DMS 273 (cell line): ENCODE results near the gene MAB21L1.
A peak's percentile ranks its signal among the peaks of the same experiment; 100 is the strongest.

Source experiments
- DNase-seq: peaks from one replicate; lab custom pipeline; 2025; ENCODE audit not compliant: unreplicated experiment; lab: John Stamatoyannopoulos, UW

MAB21L1 gene

GRCh38 chr13:35475960-35476943 is at the start of gene MAB21L1:
TSS of gene MAB21L1 (minus strand) at chr13:35476689. CDS start at chr13:35476138, 551 bp downstream.
- peak; percentile 73 for DNase-seq

- no peak for DNase-seq
Measured at GRCh38 chr13:35524171-35524570, 47.7 kb upstream of the MAB21L1 start.

GRCh38 chr13:35518337-35518946 is 42.0 kb upstream of the MAB21L1 start:
- no peak for DNase-seq

- DNase-seq: peak; percentile 53
Measured at GRCh38 chr13:35514801-35515502, 38.5 kb upstream of the MAB21L1 start.

- DNase-seq: peak; percentile 88
Measured at GRCh38 chr13:35514061-35514477, 37.6 kb upstream of the MAB21L1 start.

- no peak for DNase-seq
Measured at GRCh38 chr13:35512271-35512920, 35.9 kb upstream of the MAB21L1 start.

GRCh38 chr13:35502456-35502855 is 26.0 kb upstream of the MAB21L1 start:
- DNase-seq: no peak

GRCh38 chr13:35501661-35502235 is 25.3 kb upstream of the MAB21L1 start:
- DNase-seq: no peak

GRCh38 chr13:35500144-35500543 is 23.7 kb upstream of the MAB21L1 start:
- DNase-seq: no peak

GRCh38 chr13:35499676-35500075 is 23.2 kb upstream of the MAB21L1 start:
- DNase-seq: no peak

- DNase-seq: no peak
Measured at GRCh38 chr13:35499196-35499662, 22.7 kb upstream of the MAB21L1 start.

- no peak for DNase-seq
Measured at GRCh38 chr13:35498231-35498630, 21.7 kb upstream of the MAB21L1 start.

- DNase-seq: no peak
Measured at GRCh38 chr13:35496761-35497386, 20.4 kb upstream of the MAB21L1 start.

GRCh38 chr13:35496006-35496405 is 19.5 kb upstream of the MAB21L1 start:
- DNase-seq: no peak

- peak; percentile 69 for DNase-seq
Measured at GRCh38 chr13:35489050-35489449, 12.6 kb upstream of the MAB21L1 start.

GRCh38 chr13:35485424-35485823 is 8.9 kb upstream of the MAB21L1 start:
- peak; percentile 81 for DNase-seq

GRCh38 chr13:35484384-35484783 is 7.9 kb upstream of the MAB21L1 start:
- DNase-seq: peak; percentile 50

GRCh38 chr13:35483761-35484160 is 7.3 kb upstream of the MAB21L1 start:
- no peak for DNase-seq

- no peak for DNase-seq
Measured at GRCh38 chr13:35482527-35482926, 6.0 kb upstream of the MAB21L1 start.

- DNase-seq: no peak
Measured at GRCh38 chr13:35481777-35482176, 5.3 kb upstream of the MAB21L1 start.
